Muscle layer of colon (tissue), 2 donors: ENCODE results near the gene SNAI3.
"Not testable (repeated sequence)": the region's sequence is repeated elsewhere in the genome, so short reads cannot be mapped to it uniquely, and the experiment has no call there.

Experiments used
- H3K27ac ChIP-seq: one replicate; pipeline ENCODE4 v1.7.0; 2013; ENCODE audit warnings: low read depth, mild to moderate bottlenecking, low read length, moderate library complexity
- H3K27me3 ChIP-seq, 2 donors: one replicate each; pipeline ENCODE4 v1.7.0; 2013; ENCODE audit warnings: low read length in 2 of 2, mild to moderate bottlenecking in 2 of 2; ENCODE audit not compliant: insufficient read depth in 2 of 2, control insufficient read depth in 1 of 2
- H3K36me3 ChIP-seq: one replicate; pipeline ENCODE4 v1.7.0; 2013; ENCODE audit warnings: mild to moderate bottlenecking, low read length; ENCODE audit not compliant: insufficient read depth
- H3K4me1 ChIP-seq: one replicate; pipeline ENCODE4 v1.7.0; 2013; ENCODE audit warnings: mild to moderate bottlenecking, low read length; ENCODE audit not compliant: insufficient read depth
- H3K4me3 ChIP-seq, 2 donors: one replicate each; pipeline ENCODE4 v1.7.0; 2013; ENCODE audit warnings: low read length in 2 of 2, low read depth in 1 of 2, mild to moderate bottlenecking in 1 of 2, moderate library complexity in 1 of 2
- H3K9ac ChIP-seq: one replicate; pipeline ENCODE4 v1.7.0; 2013; ENCODE audit warnings: low read length
- H3K9me3 ChIP-seq: one replicate; pipeline ENCODE4 v1.7.0; 2013; ENCODE audit warnings: mild to moderate bottlenecking, low read length
- donor health status: abdominal sarcoma.
- donor health status: Adenocarcinoma of cecum.

Gene SNAI3

GRCh38 chr16:88671806-88672205, 14.5 kb downstream of the SNAI3 start:
- no peaks in the 10 kb centered on the region for H3K36me3 ChIP-seq

GRCh38 chr16:88669980-88670379, 16.3 kb downstream of the SNAI3 start:
- no peaks in the 10 kb centered on the region for H3K27me3 ChIP-seq
- H3K9me3 ChIP-seq = no peaks in the 10 kb centered on the region
- no peak overlapping the region for H3K4me3 ChIP-seq
- no peak overlapping the region for H3K27ac ChIP-seq
- H3K9ac ChIP-seq = no peak overlapping the region
- H3K4me1 ChIP-seq = no peaks in the 10 kb centered on the region
- no peaks in the 10 kb centered on the region for H3K36me3 ChIP-seq

More at GRCh38 chr16:88671806-88672205, 14.5 kb downstream of the SNAI3 start:
- H3K4me1 ChIP-seq = no peaks in the 10 kb centered on the region
- no peak overlapping the region for H3K4me3 ChIP-seq
- H3K27ac ChIP-seq = no peak overlapping the region
- no peak overlapping the region for H3K9ac ChIP-seq
- no peaks in the 10 kb centered on the region for H3K9me3 ChIP-seq
- no peaks in the 10 kb centered on the region for H3K27me3 ChIP-seq

GRCh38 chr16:88669493-88669892, 16.8 kb downstream of the SNAI3 start:
- not testable (repeated sequence) for H3K9ac ChIP-seq

GRCh38 chr16:88667461-88667860, 18.8 kb downstream of the SNAI3 start:
- Histone ChIP-seq H3K9ac (no peak overlapping the region), H3K9me3 (no peaks in the 10 kb centered on the region), H3K4me1 (no peaks in the 10 kb centered on the region), H3K27me3 (no peaks in the 10 kb centered on the region), H3K36me3 (no peaks in the 10 kb centered on the region), H3K27ac (no peak overlapping the region), H3K4me3 (no peak overlapping the region)

More at GRCh38 chr16:88669493-88669892, 16.8 kb downstream of the SNAI3 start:
- not testable (repeated sequence) for H3K4me3 ChIP-seq, H3K36me3 ChIP-seq, H3K9me3 ChIP-seq, H3K27me3 ChIP-seq, H3K27ac ChIP-seq, H3K4me1 ChIP-seq

- peaks cover 4% of the 10 kb centered on the region for H3K4me1 ChIP-seq
- no peak overlapping the region for H3K27ac ChIP-seq
- H3K27me3 ChIP-seq = no peaks in the 10 kb centered on the region
Observed at GRCh38 chr16:88665570-88665969, 20.7 kb downstream of the SNAI3 start.

GRCh38 chr16:88665148-88665547, 21.2 kb downstream of the SNAI3 start:
- Histone ChIP-seq H3K27me3 (no peaks in the 10 kb centered on the region), H3K9ac (no peak overlapping the region), H3K4me3 (no peak overlapping the region), H3K36me3 (no peaks in the 10 kb centered on the region), H3K4me1 (peaks cover 4% of the 10 kb centered on the region), H3K9me3 (no peaks in the 10 kb centered on the region), H3K27ac (no peak overlapping the region)

More at GRCh38 chr16:88665570-88665969, 20.7 kb downstream of the SNAI3 start:
- H3K9me3 ChIP-seq = no peaks in the 10 kb centered on the region
- H3K4me3 ChIP-seq = no peak overlapping the region
- no peaks in the 10 kb centered on the region for H3K36me3 ChIP-seq
- no peak overlapping the region for H3K9ac ChIP-seq

- Histone ChIP-seq H3K27ac (peak within 1 kb of the TSS; percentile 68), H3K9ac (peak within 1 kb of the TSS; percentile 37), H3K36me3 (no peaks in the 10 kb centered on the region), H3K27me3 (no peaks in the 10 kb centered on the region), H3K4me3 (peak within 1 kb of the TSS; percentile 80), H3K4me1 (peaks cover 4% of the 10 kb centered on the region), H3K9me3 (no peaks in the 10 kb centered on the region)
Observed at GRCh38 chr16:88662843-88663606, 23.3 kb downstream of the SNAI3 start, which contains the start of gene MVD. Gene MVD, minus strand, starts transcription at chr16:88663091. Its CDS starts 11 bp downstream, at chr16:88663080.

- Histone ChIP-seq H3K36me3 (no peaks in the 10 kb centered on the region), H3K27ac (peak overlapping the region; percentile 53), H3K4me1 (peaks cover 4% of the 10 kb centered on the region), H3K4me3 (peak overlapping the region; percentile 80), H3K9me3 (no peaks in the 10 kb centered on the region), H3K9ac (peak overlapping the region; percentile 37), H3K27me3 (no peaks in the 10 kb centered on the region)
Observed at GRCh38 chr16:88662222-88662842, 24.0 kb downstream of the SNAI3 start.

GRCh38 chr16:88661468-88661867, 24.8 kb downstream of the SNAI3 start:
- no peaks in the 10 kb centered on the region for H3K9me3 ChIP-seq
- H3K4me3 ChIP-seq = no peak overlapping the region
- no peak overlapping the region for H3K9ac ChIP-seq
- H3K27ac ChIP-seq = no peak overlapping the region
- no peaks in the 10 kb centered on the region for H3K36me3 ChIP-seq
- H3K4me1 ChIP-seq = peaks cover 4% of the 10 kb centered on the region
- H3K27me3 ChIP-seq = no peaks in the 10 kb centered on the region

- Histone ChIP-seq H3K4me3 (no peak overlapping the region), H3K27me3 (no peaks in the 10 kb centered on the region), H3K9ac (no peak overlapping the region), H3K36me3 (peaks cover 9% of the 10 kb centered on the region), H3K4me1 (peaks cover 4% of the 10 kb centered on the region), H3K9me3 (no peaks in the 10 kb centered on the region), H3K27ac (no peak overlapping the region)
Observed at GRCh38 chr16:88659160-88659559, 27.1 kb downstream of the SNAI3 start.

- Histone ChIP-seq H3K9me3 (no peaks in the 10 kb centered on the region), H3K36me3 (peaks cover 9% of the 10 kb centered on the region), H3K4me1 (peaks cover 4% of the 10 kb centered on the region), H3K27me3 (no peaks in the 10 kb centered on the region), H3K9ac (no peak overlapping the region), H3K4me3 (no peak overlapping the region), H3K27ac (no peak overlapping the region)
Observed at GRCh38 chr16:88658714-88659113, 27.6 kb downstream of the SNAI3 start.
